Limb (tissue), 2 donors: ENCODE measurements around the gene LCLAT1.
A peak's percentile ranks its signal among the peaks of the same experiment; 100 is the strongest.

Source experiments
- DNase-seq, 2 donors: peaks; one replicate each; pipeline ENCODE4 v3.0.0-alpha.2; 2016; ENCODE audit errors: extremely low spot score in 2 of 2

The LCLAT1 gene

DNA sequence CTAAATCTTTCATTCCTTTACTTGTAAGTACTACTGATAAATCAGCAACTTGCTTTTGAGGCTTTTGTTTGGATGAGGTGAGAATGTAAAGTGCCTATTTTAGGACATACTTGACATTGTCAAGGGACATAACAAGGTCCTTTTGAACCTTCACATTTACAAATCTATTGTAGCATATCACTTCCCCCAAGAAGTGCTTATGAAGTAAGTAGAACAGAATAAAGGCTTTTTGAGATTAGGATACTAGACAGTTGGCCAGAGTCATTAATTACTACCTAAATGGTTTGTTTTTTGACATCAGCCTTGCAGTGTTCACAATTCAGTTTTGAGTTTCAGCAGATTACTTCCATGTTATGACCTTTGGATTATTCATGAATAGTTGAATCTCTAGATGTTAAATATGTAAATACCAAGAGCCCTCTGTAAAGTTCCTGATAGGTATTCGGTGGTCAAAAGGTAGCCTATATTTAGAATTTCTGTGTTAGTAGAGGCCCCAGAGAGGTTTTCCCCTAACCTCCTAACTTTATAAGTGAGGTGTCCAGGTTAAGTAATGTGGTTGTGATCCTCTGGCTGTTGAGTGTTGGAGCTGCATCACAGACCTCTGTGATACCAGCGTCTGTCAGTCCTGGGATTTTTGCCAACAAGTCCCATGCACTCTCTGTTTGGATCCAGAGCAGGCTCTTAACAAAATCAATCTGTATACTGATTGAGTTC is 67.2 kb downstream of the LCLAT1 start:
- DNase-seq: peak in 1 of 2 donors; percentile 36

DNA sequence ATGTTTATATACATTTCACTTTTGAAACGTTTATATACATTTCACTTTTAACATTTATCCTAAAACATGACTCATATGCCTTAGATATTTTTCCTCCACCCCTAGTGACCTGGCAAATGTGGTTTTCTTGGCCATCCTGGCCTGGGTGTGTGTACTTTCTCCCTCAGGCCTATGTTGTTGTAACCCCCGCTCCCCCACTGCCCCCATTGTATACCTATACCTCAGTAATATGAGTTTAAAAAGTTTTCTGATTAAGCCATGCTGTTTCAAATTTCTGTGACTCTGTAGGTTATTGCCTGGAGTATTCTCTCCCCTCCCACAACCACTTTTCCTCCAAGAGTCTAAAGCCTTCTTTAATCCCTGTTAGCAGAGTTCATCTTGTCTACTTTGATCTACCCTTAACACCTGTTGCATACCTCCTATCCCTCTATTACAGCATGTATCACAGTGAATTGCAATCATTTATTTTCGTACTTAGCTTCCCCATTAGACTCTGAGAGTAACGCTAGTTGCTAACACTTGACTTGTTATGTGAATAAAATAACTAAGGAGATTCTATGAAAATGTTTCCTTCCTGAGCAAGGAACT is 67.9 kb downstream of the LCLAT1 start:
- no peak for DNase-seq

DNA sequence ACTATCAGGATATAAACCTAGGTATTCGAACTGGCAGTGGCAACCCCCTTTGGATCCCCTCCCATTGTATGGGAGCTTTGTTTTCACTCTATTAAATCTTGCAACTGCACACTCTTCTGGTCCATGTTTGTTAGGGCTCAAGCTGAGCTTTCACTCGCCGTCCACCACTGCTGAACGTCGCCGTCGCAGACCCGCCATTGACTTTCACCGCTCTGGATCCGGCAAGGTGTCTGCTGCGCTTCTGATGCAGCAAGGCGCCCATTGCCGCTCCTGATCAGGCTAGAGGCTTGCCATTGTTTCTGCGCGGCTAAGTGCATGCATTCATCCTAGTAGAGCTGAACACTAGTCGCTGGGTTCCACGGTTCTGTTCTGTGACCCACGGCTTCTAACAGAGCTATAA is 69.1 kb downstream of the LCLAT1 start:
- DNase-seq: no peak

DNA sequence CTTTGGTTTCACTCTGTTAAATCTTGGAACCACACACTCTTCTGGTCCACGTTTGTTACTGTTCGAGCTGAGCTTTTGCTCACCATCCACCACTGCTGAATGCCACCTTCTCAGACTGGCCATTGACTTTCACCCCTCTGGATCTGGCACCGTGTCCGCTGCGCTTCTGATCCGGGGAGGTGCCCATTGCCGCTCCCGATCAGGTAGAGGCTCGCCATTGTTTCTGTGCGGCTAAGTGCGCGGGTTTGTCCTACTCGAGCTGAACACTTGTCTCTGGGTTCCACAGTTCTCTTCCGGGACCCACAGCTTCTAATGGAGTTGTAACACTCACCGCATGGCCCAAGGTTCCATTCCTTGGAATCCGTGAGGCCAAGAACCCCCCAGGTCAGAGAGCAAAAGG is 72.8 kb downstream of the LCLAT1 start:
- DNase-seq: no peak

DNA sequence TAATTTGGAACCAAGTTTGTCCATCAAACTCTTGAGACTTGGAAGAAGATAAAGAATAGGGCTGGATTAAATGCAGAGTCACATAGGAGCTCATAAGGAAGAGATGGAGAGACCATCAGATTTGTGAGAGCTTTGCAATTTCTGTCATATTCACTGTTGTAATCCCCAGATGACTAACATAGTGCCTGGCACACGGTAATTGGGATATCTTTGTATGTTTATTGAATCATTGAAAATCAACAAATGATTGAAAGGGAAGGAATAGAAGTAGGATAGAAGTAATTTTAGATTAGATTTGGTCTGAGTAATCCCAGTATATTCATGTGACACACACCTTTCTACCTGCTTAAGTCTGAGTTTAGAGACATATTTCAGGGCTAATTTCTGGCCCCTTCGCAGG is 75.4 kb downstream of the LCLAT1 start:
- no peak for DNase-seq

DNA sequence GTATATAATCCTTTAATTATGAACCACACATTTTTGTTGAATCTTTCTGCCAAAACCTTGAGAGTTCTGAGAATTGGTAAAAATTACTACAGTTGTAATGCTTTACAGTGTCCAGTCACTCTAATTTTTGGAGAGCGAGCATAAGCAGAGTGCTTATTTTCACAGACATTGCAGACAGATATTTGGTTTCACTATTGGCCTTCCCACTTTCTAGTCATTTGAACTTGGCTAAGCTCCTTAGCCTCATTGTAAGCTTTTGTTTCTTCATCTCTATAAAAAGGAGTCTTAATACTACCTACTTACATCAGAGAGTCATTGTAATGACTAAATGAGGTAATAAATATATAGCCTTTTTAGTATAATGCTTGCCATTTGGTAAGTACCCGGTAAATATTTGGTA is 80.4 kb downstream of the LCLAT1 start:
- no peak for DNase-seq

DNA sequence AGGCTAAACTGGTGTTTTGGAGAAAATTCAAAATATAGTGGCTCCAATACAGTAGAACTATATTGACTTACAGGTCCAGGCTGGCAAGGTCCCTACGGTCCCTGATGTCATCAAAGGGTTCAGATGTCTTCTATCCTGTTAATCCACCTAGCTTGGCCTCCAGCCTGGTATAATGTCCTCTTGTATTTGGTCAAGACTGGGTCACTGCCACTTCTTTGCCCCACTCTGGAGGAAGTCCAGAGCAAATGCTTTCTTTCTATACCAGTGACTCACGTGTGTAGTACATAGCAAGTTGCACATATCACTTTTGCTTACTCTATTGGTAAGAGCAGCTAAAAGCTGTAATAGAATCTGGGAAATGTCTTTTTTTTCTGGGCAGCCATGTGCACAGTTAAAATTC is 80.8 kb downstream of the LCLAT1 start:
- no peak for DNase-seq

DNA sequence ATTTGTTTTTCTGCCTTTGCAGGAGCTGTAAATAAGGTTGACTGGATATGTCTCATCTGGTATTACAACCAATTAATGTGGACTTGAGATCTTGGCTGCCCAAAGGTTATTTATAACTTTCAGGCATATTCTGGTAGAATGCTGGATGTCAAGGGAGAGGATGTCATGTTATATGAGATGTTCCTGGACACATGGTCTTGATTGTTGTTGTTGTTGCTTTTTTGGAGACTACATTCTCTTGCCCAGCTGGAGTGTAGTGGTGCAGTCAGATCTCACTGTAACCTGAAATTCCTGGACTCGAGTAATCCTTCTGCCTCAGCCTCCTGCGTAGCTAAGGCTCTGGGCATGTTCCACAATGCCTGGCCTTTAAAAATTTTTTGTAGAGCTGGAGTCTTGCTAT is 83.3 kb downstream of the LCLAT1 start:
- DNase-seq: no peak

DNA sequence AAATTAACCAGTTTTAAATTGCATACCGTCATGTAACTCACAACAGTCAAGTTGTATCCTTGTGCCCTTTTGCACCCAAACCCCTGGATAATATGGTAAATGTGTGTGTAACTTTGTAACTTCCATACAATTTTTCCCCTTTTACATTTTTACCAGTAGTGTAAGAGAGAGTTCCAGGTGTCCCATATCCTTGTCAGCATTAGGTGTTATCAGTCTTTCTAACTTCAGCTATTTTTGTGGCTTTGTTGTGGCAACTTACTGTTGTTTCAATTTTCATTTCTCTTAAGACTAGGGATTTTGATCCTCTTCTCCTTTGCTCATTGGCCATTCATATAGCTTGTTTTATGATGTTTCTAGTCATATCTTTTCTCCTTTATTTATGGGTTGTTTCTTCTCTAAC is 94.6 kb downstream of the LCLAT1 start:
- no peak for DNase-seq

DNA sequence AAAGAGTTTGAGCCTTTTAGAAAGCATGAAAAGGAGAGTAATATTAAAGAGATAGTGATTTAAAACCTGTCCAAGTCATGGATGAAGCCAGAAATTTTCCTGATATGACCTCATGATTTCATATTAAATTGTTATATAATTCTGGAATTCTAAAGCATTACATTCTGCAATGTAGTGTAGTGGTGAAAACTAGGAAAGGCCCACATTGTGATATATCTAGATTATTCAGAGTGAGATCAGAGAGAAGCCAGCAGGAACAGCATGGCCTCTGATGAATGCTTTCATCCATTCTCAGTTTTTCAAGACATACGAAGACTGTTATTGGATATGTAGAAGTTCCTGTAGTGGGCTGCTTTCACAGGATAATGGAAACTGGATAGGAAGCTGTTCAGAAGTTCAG is 98.8 kb downstream of the LCLAT1 start:
- DNase-seq: no peak

DNA sequence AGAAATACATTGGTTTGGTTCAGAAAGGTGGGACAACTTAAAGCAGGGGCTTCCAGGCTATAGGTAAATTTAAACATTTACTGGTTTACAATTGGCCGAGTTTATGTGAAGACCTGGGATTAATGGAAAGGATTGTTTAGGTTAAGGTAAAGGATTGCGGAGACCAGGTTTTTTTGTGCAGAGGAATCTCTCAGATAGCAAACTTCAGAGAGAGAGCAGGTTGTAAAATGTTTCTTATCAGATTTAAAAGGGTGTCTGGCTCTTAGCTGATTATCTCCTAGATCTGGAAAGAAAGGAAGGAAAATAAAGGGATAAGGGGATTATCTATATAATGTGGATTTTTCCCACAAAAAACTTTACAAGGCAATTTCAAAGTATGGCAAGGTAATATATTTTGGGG is 101.3 kb downstream of the LCLAT1 start:
- no peak for DNase-seq

DNA sequence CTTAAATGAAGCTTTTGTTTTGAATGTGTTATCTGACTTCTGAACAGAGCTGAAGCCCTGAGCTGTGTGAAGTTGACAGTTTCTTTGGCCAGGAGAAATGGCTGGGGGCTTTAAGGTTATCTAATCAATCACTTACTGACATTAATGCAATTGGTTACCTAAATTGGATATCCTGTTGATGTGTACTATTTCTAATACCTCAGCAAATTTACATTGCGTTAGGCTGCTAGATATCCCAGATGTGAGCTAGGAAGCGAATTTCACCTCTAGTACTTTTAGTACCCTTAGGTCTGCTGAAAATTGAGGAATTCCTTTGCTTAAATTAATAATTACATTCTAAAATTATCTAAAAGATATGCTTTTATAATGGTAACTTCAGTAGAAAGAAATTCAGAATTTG is 102.0 kb downstream of the LCLAT1 start:
- no peak for DNase-seq

DNA sequence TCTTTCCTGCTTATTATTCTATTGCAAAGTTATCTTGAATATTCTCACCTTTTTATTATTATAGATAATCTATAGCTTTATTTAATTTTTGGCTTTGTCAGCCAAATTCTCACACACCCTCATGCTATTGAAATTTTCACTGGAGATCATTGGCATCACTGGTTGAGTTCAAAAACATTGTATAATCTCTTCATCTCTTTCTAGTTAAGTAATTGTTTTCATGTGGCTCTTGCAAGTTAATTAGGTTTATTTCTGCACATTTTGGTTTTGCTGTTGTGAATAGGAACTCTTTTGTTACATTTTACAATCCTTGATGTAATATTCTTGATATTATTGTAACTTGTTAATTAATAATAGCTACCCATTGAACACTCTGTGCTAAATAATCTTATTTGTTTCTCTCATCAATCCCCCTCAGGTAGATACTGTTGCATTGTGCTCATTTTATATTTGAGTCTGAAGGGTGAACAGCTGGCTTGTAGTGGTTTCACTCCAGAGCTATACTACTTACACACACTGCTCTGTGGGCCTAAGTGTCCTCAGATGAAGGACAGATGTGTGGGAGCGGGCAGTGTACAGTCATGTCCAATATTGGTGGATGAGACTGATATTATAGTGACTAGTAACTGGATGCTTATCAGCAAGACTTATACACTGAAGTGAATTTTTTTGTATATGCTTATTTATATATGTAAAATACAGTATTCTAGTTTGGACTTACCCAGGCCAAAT is 112.7 kb downstream of the LCLAT1 start:
- DNase-seq: no peak

DNA sequence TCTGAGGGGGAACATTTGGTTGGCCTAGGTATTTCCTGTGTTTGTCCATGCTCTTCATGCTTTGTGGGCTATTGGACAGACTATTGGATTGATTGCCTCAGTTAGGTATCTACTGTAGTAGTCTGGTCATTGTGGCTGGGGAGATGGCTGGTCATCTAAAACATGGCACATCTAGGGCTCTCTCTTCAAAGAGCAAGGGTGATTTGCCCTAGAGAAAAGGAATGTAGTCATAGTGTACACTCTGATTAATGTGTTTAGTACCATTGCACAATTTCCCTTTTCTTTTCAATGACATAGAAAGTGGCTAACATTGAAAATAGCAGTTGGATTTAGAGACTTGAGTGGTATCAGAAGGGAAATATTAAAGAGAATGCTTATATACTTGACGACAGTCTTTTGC is 114.3 kb downstream of the LCLAT1 start:
- DNase-seq: no peak

DNA sequence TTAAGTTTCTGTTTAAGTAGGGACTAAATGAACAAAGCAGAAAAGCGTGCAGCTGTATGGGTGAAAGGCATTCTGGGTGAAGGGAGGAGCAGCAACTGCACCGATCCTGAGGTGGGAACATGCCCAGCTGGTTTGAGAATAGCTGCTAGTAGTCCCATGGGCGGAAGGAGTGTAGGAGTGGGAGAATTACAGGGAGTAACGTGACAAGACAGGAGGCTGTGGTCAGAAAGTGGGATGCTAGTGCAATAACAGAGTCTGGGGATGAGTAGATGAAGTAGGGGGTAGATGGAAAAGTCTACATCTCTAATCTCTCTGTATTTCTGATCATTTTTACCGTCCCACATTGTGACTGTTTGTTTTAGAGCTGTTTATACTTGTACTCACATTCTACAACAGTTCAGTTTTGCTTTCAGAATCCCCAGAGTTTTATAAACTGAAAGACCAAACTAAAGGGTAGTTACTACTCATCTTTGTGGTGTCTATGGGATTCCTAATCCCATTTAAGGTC is 118.9 kb downstream of the LCLAT1 start:
- no peak for DNase-seq

DNA sequence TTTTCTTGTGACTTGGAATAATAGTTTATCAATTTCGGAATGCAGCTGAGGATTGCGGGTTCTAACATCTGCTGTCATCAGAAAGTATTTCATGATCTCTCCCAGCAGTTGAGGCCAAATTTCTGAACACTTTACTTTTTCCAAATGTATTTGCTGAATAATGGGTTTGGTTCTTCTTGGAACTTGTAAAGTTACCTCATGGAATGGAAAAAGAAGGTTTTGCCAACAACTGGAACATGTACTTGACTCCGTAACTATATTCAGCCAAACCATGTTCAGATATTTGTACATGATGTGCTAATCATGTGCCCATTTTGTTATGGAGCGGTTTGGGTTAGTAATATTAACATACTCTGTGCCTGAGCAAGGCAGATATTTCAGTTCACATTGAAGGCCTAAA is 119.6 kb downstream of the LCLAT1 start:
- peak in 1 of 2 donors; percentile 47 for DNase-seq

DNA sequence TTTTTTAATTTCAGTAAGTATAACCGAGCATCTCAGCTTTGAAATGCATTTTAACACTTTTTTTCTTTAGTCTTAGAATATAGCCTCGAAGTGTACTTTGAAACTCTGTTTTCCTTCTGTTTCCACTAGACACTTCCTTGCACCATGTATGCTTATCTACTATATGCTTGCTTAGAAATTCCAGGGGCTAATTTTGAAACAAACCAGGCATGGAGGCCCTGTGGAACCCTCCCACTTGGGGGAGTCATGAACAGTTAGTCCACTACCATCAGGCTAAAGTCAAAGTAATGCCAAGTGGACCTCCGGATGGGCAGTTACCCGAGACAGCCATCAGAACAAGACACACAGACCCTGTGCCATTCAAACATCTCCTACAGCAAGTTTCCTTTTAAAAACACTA is 120.3 kb downstream of the LCLAT1 start:
- no peak for DNase-seq

DNA sequence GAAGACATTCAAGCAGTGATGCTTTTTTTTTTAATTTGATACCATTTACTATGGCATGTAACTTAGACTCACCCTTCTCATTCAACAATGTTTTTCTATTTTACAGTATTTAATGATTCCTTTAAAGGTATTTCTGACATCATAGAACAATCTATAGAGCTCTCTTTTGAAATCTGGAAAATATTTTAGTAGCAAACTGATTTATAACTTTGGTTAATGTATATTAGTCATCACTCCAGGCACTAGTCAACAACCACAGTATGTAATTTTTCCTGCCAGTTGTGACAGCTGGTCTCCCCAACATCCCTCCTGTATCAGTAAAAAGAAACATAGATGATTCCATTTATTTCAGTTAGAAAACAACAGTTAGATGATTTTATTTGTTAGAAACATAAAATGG is 122.9 kb downstream of the LCLAT1 start:
- DNase-seq: no peak

DNA sequence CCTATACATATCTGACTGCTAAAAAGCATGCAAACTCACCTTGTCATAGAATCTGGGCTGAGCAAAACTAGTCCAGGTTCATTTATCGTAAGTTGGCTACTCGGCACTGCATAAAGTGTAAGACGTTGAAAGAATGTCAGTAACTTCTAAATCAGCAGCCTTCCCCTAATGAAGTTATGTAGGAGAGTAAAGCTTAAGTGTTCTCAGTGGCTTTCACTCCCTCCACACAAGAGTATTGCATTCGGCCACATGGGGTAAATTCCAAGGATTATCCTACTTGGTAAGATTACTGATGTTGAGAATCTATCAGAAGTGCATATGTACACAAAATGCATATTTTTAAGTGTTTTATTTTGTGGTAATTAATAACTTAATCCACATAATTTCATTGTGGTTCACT is 130.1 kb downstream of the LCLAT1 start:
- DNase-seq: no peak

DNA sequence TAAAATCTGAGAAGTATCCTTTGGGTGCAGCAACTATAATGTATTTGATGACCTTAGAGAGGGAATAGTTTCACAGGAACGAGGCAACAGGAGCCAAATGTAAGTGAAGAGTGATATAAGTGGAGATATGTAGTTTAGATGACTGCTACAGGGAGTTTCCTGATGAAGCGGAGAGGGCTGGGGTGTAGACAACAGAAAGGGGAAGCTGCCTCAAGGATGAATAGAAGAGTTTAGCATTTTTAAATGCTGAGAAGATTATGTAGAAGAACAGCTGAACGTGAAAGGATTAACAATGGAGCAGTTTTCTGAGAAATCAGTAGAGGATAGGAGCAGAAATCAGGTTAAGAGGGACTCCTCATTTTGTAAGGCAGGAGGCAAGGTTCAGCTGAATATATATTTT is 133.3 kb downstream of the LCLAT1 start:
- DNase-seq: no peak

DNA sequence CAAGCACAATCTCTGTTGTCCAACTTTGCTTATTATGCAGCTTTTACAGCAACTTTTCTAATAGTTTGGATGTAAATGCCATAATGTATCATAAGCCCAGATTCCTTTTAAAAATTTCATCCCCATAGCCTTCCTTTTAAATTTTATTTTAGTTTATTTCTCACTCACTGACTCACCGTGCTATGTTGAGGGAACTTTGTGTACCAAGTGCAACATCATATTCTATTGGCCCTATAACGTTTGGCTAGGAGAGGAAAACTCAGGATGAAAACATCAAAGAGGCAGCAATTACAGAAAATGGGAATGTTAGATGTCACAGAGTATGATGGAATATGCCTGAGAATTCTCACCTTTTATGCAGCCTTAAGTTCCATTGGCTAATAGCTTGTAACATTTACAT is 135.5 kb downstream of the LCLAT1 start:
- DNase-seq: no peak

DNA sequence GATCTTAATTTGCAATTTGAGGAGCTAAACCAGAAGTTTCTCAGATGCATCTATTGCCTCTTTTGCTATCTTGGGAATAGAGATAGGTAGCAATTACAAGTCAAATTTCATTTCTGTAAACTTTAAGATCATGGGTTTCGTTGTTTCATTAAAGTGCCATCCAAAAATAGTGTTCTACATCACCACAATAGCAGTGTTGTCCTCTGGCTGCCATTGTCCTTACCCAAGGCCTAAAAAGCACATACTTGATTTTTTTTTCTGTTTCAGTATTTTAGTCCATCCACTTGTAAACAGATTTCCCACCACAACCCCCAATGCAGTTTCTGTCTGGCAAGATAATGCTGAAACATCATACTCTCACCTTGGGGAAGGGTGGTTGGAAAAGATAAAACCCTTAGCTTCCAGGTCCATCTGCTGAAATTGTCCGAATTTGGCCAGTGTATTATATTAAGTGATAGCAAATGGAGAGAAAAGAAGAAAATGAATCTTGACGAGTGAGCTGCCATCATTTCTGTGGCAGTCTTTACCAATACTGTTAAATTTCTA is 136.2 kb downstream of the LCLAT1 start:
- no peak for DNase-seq
